ENCODE measurements around the gene AP3B1.

DNA sequence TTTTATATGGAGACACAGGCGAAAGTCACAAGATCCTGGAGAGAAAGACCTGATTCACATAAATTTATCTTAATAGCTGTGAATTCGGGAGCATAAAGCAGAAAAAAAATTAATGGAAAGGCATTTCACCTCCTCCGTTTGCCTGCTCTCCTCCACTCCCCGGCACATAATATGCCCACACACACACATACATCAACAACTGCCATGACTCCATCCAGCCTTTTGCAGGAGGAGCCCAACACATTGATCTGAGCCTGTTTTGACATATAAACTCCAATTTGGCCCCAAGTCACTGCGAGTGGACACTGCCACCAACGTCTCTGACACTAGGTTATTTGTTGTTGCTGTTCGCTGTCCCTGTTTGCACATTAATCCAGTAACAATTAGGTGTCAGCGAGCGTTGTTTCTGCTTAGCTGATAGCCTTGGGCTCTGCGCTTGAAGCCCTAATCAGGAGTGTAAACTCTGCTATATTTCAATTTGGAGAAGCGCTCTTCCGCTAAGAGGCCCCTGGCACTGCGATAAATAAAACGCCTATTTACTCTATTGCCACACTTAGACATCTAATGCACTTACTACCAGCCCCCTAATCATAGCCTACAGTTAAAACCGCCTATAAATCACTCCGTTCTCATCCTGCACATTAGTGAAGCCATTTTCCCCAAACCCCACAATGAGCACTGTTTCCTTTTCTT lies 322.6 kb downstream of the AP3B1 start:
- TF ChIP-seq, protein P1, sequence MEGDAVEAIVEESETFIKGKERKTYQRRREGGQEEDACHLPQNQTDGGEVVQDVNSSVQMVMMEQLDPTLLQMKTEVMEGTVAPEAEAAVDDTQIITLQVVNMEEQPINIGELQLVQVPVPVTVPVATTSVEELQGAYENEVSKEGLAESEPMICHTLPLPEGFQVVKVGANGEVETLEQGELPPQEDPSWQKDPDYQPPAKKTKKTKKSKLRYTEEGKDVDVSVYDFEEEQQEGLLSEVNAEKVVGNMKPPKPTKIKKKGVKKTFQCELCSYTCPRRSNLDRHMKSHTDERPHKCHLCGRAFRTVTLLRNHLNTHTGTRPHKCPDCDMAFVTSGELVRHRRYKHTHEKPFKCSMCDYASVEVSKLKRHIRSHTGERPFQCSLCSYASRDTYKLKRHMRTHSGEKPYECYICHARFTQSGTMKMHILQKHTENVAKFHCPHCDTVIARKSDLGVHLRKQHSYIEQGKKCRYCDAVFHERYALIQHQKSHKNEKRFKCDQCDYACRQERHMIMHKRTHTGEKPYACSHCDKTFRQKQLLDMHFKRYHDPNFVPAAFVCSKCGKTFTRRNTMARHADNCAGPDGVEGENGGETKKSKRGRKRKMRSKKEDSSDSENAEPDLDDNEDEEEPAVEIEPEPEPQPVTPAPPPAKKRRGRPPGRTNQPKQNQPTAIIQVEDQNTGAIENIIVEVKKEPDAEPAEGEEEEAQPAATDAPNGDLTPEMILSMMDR (conservative IDR thresholded peaks at IDR 0.05): no peak
- no peak for TF ChIP-seq ZFX (IDR thresholded peaks at IDR 0.05)

All from C4-2B (cell line).